ENCODE measurements around the gene UBASH3B.

- TF ChIP-seq CTCF (conservative IDR thresholded peaks at IDR 0.05; ENCODE audit: low read length): peak; percentile 94
- no peak for TF ChIP-seq EZH2phosphoT487 (IDR thresholded peaks at IDR 0.05; ENCODE audit: borderline replicate concordance, low read depth, low read length)
Observed at GRCh38 chr11:122633219-122633829, 22.2 kb upstream of the UBASH3B start.

Measured in OCI-LY7 (cell line).